ENCODE results near the gene DCAF16.

Gene DCAF16

DNA sequence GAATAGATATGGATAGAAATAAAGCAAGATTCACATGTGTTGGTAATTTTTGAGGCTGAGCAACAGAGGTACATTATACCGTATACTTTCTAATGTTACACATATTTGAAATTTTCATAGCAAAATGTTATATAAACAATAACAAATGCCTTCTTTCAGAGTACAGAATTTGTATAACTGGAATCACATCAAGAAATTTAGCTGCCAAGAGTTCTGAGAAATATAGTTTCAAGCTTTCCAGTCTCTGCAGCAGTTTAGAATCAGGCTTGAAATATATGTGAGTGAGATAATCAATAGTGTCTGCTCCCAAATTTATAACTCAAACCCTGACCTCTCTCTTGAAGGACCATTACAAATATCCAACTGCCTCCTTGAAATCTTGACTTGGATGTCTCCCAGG is 52.9 kb downstream of the DCAF16 start:
- H3K79me2 ChIP-seq (ENCODE audit: insufficient read depth, low read length) = no peaks in the 10 kb centered on the region
- H3K4me2 ChIP-seq (ENCODE audit: low read depth, low read length, poor library complexity, severe bottlenecking) = no peak overlapping the region
- H3K9me2 ChIP-seq (replicated peaks; ENCODE audit: low read depth, low read length) = no peaks in the 10 kb centered on the region
- no peaks in the 10 kb centered on the region for H3K36me3 ChIP-seq (ENCODE audit: insufficient read depth, low read length)
- no peaks in the 10 kb centered on the region for H3K27me3 ChIP-seq (ENCODE audit: insufficient read depth, low read length, poor library complexity, severe bottlenecking)
- H4K20me1 ChIP-seq (ENCODE audit: insufficient read depth, low read length, poor library complexity, severe bottlenecking) = no peaks in the 10 kb centered on the region
- H3K9ac ChIP-seq (ENCODE audit: low read depth, low read length, poor library complexity, severe bottlenecking) = no peak overlapping the region
- H3K9me3 ChIP-seq (ENCODE audit: insufficient read depth, low read depth, low read length) = no peaks in the 10 kb centered on the region
- H3K4me3 ChIP-seq (ENCODE audit: low read length, poor library complexity, severe bottlenecking) = no peak overlapping the region
- no peaks in the 10 kb centered on the region for H3F3A ChIP-seq (ENCODE audit: low read depth)
- H2AFZ ChIP-seq (ENCODE audit: low read length) = no peak overlapping the region
- TF ChIP-seq EZH2phosphoT487 (IDR thresholded peaks at IDR 0.05; ENCODE audit: borderline replicate concordance) = no peak
- TF ChIP-seq, protein P1, sequence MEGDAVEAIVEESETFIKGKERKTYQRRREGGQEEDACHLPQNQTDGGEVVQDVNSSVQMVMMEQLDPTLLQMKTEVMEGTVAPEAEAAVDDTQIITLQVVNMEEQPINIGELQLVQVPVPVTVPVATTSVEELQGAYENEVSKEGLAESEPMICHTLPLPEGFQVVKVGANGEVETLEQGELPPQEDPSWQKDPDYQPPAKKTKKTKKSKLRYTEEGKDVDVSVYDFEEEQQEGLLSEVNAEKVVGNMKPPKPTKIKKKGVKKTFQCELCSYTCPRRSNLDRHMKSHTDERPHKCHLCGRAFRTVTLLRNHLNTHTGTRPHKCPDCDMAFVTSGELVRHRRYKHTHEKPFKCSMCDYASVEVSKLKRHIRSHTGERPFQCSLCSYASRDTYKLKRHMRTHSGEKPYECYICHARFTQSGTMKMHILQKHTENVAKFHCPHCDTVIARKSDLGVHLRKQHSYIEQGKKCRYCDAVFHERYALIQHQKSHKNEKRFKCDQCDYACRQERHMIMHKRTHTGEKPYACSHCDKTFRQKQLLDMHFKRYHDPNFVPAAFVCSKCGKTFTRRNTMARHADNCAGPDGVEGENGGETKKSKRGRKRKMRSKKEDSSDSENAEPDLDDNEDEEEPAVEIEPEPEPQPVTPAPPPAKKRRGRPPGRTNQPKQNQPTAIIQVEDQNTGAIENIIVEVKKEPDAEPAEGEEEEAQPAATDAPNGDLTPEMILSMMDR (conservative IDR thresholded peaks at IDR 0.05; ENCODE audit: low read length) = no peak
- no peaks in the 10 kb centered on the region for H3K4me1 ChIP-seq (ENCODE audit: insufficient read depth, low read length, poor library complexity, severe bottlenecking)

DNA sequence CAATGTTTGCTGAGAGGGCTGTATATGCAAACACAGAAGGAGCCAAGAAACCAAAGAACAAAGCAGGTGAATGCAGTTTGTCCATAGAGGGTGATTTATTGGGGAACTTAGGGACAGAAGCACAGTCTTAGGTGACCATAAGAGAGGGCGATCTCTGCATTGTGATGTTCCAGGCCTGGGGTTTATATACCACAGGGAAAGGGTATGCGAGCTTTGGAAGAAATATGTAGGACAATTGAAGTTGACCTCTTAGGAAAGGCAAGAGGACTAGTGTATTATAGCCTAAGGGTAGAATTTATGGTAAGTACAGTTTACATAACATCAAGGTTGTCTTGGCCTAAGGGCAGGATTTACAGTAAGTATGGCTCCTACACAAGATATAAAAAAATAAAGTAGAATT is 56.9 kb downstream of the DCAF16 start:
- Histone ChIP-seq H3K4me3 (ENCODE audit: low read length, poor library complexity, severe bottlenecking) (no peak overlapping the region), H3K9ac (ENCODE audit: low read depth, low read length, poor library complexity, severe bottlenecking) (no peak overlapping the region), H3F3A (ENCODE audit: low read depth) (no peaks in the 10 kb centered on the region), H3K4me2 (ENCODE audit: low read depth, low read length, poor library complexity, severe bottlenecking) (no peak overlapping the region), H3K27me3 (ENCODE audit: insufficient read depth, low read length, poor library complexity, severe bottlenecking) (no peaks in the 10 kb centered on the region), H4K20me1 (ENCODE audit: insufficient read depth, low read length, poor library complexity, severe bottlenecking) (no peaks in the 10 kb centered on the region), H3K9me3 (ENCODE audit: insufficient read depth, low read depth, low read length) (no peaks in the 10 kb centered on the region), H3K79me2 (ENCODE audit: insufficient read depth, low read length) (no peaks in the 10 kb centered on the region), H3K36me3 (ENCODE audit: insufficient read depth, low read length) (no peaks in the 10 kb centered on the region), H2AFZ (ENCODE audit: low read length) (no peak overlapping the region), H3K4me1 (ENCODE audit: insufficient read depth, low read length, poor library complexity, severe bottlenecking) (no peaks in the 10 kb centered on the region), H3K9me2 (replicated peaks; ENCODE audit: low read depth, low read length) (no peaks in the 10 kb centered on the region)
- no peak for TF ChIP-seq EZH2phosphoT487 (IDR thresholded peaks at IDR 0.05; ENCODE audit: borderline replicate concordance)
- TF ChIP-seq, protein P1 (conservative IDR thresholded peaks at IDR 0.05; ENCODE audit: low read length) = no peak
